LNCaP clone FGC (cell line): ENCODE measurements around the gene NPR3.

ENCODE experiments used
- DNase-seq: peaks from one replicate; pipeline ENCODE4 v3.0.0-alpha.2; 2011; ENCODE audit warnings: low read depth
- H3K4me3 ChIP-seq: 2 replicates; pipeline ENCODE4 v1.5.1; 2011; ENCODE audit warnings: mild to moderate bottlenecking, low read depth, low read length, control low read depth
- TF ChIP-seq, protein P1 (sequence below): IDR thresholded peaks from 2 replicates; pipeline ENCODE4 v1.5.1; 2012; ENCODE audit warnings: mild to moderate bottlenecking; ENCODE audit not compliant: control insufficient read depth, insufficient read depth; ENCODE audit errors: extremely low read depth

NPR3 gene

DNA sequence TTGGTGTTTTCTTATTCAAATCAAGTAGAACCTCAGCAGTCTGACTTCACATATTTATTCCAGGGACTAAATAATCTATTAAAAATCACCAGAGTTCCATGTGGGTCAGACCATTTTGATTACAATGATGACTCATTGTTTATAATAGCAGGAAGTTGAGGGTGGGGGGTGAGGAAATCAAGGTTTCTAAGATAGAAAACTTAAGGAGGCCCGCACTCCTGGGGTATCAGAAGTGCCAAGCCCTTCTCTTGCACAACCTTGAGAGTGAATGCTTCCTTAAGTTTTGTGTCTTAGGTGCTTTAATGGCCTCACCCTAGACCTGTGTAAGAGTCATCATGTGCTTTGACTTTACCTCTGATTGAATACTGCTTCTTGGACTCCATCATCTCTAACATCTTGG is 31.9 kb upstream of the NPR3 start:
- TF ChIP-seq, protein P1, sequence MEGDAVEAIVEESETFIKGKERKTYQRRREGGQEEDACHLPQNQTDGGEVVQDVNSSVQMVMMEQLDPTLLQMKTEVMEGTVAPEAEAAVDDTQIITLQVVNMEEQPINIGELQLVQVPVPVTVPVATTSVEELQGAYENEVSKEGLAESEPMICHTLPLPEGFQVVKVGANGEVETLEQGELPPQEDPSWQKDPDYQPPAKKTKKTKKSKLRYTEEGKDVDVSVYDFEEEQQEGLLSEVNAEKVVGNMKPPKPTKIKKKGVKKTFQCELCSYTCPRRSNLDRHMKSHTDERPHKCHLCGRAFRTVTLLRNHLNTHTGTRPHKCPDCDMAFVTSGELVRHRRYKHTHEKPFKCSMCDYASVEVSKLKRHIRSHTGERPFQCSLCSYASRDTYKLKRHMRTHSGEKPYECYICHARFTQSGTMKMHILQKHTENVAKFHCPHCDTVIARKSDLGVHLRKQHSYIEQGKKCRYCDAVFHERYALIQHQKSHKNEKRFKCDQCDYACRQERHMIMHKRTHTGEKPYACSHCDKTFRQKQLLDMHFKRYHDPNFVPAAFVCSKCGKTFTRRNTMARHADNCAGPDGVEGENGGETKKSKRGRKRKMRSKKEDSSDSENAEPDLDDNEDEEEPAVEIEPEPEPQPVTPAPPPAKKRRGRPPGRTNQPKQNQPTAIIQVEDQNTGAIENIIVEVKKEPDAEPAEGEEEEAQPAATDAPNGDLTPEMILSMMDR = no peak
- no peak for DNase-seq
- no peak overlapping the region for H3K4me3 ChIP-seq

DNA sequence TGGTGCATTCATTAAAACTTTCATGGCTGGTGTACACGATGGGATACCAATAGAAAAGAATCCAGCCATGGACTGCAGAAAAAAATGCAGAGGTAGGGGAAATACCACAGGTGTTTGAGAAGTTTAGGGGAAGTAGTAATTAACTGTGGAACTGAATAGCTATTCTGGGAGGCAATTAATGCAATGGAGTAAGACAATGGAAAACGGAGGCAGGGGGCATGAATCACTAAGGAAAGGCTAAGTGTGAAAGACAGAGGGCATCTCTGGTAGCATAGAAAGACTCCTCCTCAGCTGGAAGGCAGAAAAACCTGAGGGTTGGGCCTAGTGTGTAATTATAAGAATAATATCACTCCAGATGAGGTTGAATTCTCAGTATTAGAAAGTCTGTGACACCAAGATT is 30.9 kb upstream of the NPR3 start:
- no peak for DNase-seq
- TF ChIP-seq, protein P1 = no peak
- no peak overlapping the region for H3K4me3 ChIP-seq

DNA sequence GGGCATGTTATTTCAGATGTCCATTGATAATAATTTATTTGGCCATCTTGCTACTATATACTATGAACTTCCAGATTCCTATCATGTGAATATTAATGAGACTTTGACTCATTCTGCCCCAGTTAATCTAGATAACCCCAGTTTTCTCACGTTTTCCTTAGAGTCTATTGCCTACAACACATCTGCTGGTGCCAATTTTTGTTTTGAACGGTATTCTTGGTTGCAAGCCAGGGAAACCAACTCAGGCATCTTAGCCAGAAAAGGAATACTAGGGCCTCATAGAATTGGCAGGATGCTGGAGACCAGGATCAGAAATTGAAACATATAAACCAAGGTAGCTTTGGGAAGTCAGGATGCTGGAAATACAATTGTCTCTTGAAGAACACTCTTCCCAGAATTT is 28.0 kb upstream of the NPR3 start:
- no peak overlapping the region for H3K4me3 ChIP-seq
- TF ChIP-seq, protein P1 = no peak
- no peak for DNase-seq

DNA sequence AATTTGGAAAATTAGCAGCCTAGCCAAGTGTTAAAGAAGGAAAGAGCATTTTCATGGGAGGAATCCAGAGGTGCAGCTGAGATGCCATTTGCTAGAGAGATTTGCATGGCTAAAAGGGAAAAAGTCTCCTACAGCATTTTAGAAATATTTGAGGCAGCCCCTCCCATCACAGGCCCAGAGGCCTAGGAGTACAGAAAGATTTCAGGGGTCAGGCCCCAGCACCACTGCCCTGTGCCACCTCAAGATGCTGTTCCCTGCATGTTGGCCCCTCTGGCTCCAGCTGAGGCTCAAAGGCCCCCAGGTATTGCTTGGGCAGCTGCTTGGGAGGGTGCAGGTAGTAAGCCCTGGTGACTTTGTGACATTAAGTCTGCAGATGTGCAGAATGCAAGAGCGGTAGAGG is 26.9 kb upstream of the NPR3 start:
- DNase-seq = no peak
- no peak overlapping the region for H3K4me3 ChIP-seq
- TF ChIP-seq, protein P1 = no peak

DNA sequence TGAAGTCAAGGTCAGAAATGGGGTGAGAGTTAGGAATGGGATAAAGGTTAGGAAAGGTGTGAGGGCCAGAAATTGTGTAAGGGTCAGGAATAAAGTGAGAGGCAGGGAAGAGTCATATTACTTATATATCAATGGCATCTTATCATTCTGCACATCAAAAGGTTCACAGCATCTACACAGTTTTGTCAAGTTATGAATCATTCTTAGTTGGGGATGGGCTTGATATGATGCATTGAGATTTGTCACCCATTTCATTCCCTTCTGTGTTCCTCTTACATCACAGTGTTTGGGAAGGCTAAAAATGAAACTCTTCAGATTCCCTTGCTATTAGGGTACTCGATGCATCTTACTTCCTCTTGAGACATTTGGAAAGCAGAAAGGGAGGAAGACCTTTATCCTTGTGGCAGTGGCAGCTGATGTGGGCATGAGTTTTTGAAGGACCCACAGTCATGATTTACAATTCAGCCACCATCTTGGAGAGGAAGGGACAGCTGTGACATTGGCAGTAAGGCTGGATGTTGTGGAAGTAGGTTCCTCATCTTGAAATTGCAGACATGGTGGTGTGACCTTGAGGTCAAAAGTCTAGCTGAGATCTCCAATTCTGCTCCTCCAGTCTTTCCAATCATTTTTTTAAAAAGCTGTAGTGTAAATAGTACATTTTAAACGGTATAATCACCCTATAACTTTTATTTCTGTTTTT is 24.2 kb upstream of the NPR3 start:
- H3K4me3 ChIP-seq = no peak overlapping the region
- no peak for DNase-seq
- TF ChIP-seq, protein P1 = no peak

DNA sequence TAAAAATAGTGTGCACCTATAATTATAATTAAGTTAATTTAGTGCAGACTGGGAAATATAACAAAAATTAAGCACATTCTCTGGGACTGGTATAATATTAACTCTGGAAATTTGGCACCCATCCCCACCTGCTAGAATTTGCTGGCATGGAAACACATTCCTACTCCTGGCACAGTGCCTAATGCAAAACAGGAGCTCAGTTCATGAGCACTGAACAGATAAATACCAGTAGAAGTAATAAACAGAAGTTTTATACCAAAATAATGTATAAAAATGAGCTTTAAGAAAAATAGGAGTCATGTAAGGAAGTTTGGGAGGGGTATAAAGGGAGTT is 23.7 kb upstream of the NPR3 start:
- no peak overlapping the region for H3K4me3 ChIP-seq
- TF ChIP-seq, protein P1 = no peak
- peak; percentile 33 for DNase-seq

DNA sequence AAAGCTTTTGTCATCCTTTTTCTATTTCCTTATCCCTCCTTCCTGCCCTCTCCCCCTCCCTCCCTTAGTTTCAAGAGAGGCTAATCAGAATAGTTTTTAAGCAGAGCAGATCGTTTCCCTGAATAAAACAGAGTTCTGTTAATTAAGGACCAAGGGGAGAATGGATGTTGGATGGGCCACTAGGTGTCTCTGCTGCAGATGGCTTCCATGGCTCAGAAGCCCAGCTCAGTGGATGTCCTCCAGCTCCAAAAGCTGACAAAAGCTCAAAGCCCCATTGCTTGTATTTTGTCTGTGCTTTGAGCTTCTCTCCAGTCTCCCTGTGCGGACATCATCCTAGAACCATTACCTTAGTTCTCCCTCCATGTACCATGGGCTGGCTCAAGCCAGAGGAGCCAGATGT is 21.0 kb upstream of the NPR3 start:
- DNase-seq = no peak
- TF ChIP-seq, protein P1 = peak; percentile 53
- no peak overlapping the region for H3K4me3 ChIP-seq
